GM12878 (cell line): ENCODE results near the gene ZBTB7B. TPM values are rescaled to one million over a fixed set of nuclear protein-coding genes. Genes with fewer than 3 reads are reported as not detected.

Experiments
- ATAC-seq: fragments of 200-7000 bp; cut with Tn5 transposase; 3 replicates; pipeline ENCODE4 v1.9.1; 2020; ENCODE audit warnings: mild to moderate bottlenecking, moderate library complexity
- BruUV-seq: library from RNA; stranded (reverse); fragments of 400-500 nt; replicated peaks from 2 replicates; lab custom pipeline; 2021; lab: Mats Ljungman, UMichigan
- CTCF ChIA-PET: fragments of 300-600 bp; sonication (Branson Sonifier 250); formaldehyde crosslinking; extraction: SDS; loops from one replicate; lab custom pipeline; 2021; ENCODE audit warnings: inconsistent platforms; lab: Yijun Ruan, JAX
- POLR2A ChIA-PET: fragments of 350-600 bp; formaldehyde crosslinking; extraction: SDS; loops from one replicate; lab custom pipeline; 2021; ENCODE audit warnings: inconsistent platforms; lab: Charles Lee
- RAD21 ChIA-PET: fragments of 300-600 bp; sonication (Branson Sonifier 250); formaldehyde crosslinking; loops from one replicate; lab custom pipeline; 2023; ENCODE audit warnings: antibody characterized with exemption; ENCODE audit not compliant: unreplicated experiment; lab: Charles Lee
- SMC1A ChIA-PET: fragments of 300-600 bp; sonication (Branson Sonifier 250); formaldehyde crosslinking; loops from one replicate; lab custom pipeline; 2023; ENCODE audit not compliant: unreplicated experiment, uncharacterized antibody; lab: Charles Lee
- DNase-seq: peaks from one replicate; pipeline ENCODE4 v3.0.0-alpha.2; 2011; ENCODE audit warnings: low read depth, low spot score
- FAIRE-seq: peaks from 3 replicates; lab custom pipeline; 2011; peaks lifted over from hg19 to GRCh38; lab: Jason Lieb, UNC
- H2AFZ ChIP-seq: 2 replicates; pipeline ENCODE4 v1.6.0; 2011; ENCODE audit warnings: low read depth, low read length, control low read depth; ENCODE audit not compliant: control insufficient read depth
- H3K27ac ChIP-seq: 2 replicates; pipeline ENCODE4 v1.5.1; 2011; ENCODE audit warnings: control low read depth; ENCODE audit not compliant: control insufficient read depth, insufficient read depth
- H3K27me3 ChIP-seq, 2 experiments: replicated peaks in 1 of 2; 2 replicates each; pipeline versions ENCODE4 v1.6.0 to v1.6.1; 2011; ENCODE audit warnings: low read length in 1 of 2; ENCODE audit not compliant: control insufficient read depth in 2 of 2, insufficient read depth in 2 of 2
- H3K36me3 ChIP-seq, 2 experiments: 2 replicates each; pipeline ENCODE4 v1.5.1; 2011; ENCODE audit warnings: low read length in 1 of 2; ENCODE audit not compliant: control insufficient read depth in 2 of 2, insufficient read depth in 2 of 2
- H3K4me1 ChIP-seq: 2 replicates; pipeline ENCODE4 v1.6.1; 2011; ENCODE audit warnings: mild to moderate bottlenecking, low read length, moderate library complexity, mixed read lengths; ENCODE audit not compliant: control insufficient read depth, insufficient read depth
- H3K4me2 ChIP-seq: 2 replicates; pipeline ENCODE4 v1.6.0; 2011; ENCODE audit warnings: control low read depth; ENCODE audit not compliant: control insufficient read depth, insufficient read depth
- H3K4me3 ChIP-seq: fragments of 200-600 bp; sonication (generic); 2 replicates; pipeline ENCODE4 v1.5.1; 2016
- H3K79me2 ChIP-seq: 2 replicates; pipeline ENCODE4 v1.6.0; 2011; ENCODE audit warnings: low read length; ENCODE audit not compliant: control insufficient read depth, insufficient read depth
- H3K9ac ChIP-seq: 2 replicates; pipeline ENCODE4 v1.8.0; 2011; ENCODE audit warnings: low read length, control low read depth, mixed read lengths; ENCODE audit not compliant: control insufficient read depth, insufficient read depth
- H3K9me3 ChIP-seq: replicated peaks from 3 replicates; pipeline ENCODE4 v1.5.1; 2011; ENCODE audit warnings: mild to moderate bottlenecking, low read length; ENCODE audit not compliant: control insufficient read depth, insufficient read depth
- H4K20me1 ChIP-seq: 2 replicates; pipeline ENCODE4 v1.6.0; 2011; ENCODE audit not compliant: control insufficient read depth, insufficient read depth
- BACH1 ChIP-seq: fragments of 450-650 bp; IDR thresholded peaks from 2 replicates; pipeline ENCODE4 v1.6.1; 2017; ENCODE audit warnings: mild to moderate bottlenecking, borderline replicate concordance
- BCL11A ChIP-seq: IDR thresholded peaks from 2 replicates; pipeline ENCODE4 v1.6.1; 2011; ENCODE audit warnings: low read depth, low read length
- BCLAF1 ChIP-seq: fragments of 450-650 bp; IDR thresholded peaks from 2 replicates; pipeline ENCODE4 v1.6.1; 2017; ENCODE audit warnings: antibody characterized with exemption, mild to moderate bottlenecking, moderate library complexity
- CBFB ChIP-seq: IDR thresholded peaks from 2 replicates; pipeline ENCODE4 v1.6.1; 2016; ENCODE audit warnings: antibody characterized with exemption, low read depth
- E2F4 ChIP-seq: IDR thresholded peaks from 2 replicates; pipeline ENCODE4 v1.6.1; 2012; ENCODE audit warnings: low read depth, low read length, improper control_type of control experiment
- EGR1 ChIP-seq, 2 experiments: IDR thresholded peaks; 1 replicate in 1 of 2; 2 replicates in 1 of 2; pipeline ENCODE4 v1.6.1; 2011 to 2012; ENCODE audit warnings: low read depth in 2 of 2, low read length in 2 of 2, borderline replicate concordance in 1 of 2, mild to moderate bottlenecking in 1 of 2, moderate library complexity in 1 of 2
- ETV6 ChIP-seq, 2 experiments: fragments of 450-650 bp in 1 of 2; IDR thresholded peaks in 1 of 2; conservative IDR thresholded peaks in 1 of 2; 2 replicates each; pipeline ENCODE4 v1.6.1; 2014; ENCODE audit warnings: antibody characterized with exemption in 1 of 2, borderline replicate concordance in 1 of 2, low read depth in 1 of 2, mild to moderate bottlenecking in 1 of 2, moderate library complexity in 1 of 2
- EZH2 ChIP-seq: IDR thresholded peaks from 2 replicates; pipeline ENCODE4 v1.6.1; 2012; ENCODE audit warnings: low read depth, mild to moderate bottlenecking, control low read depth, inconsistent platforms, low read length, borderline replicate concordance; ENCODE audit not compliant: control insufficient read depth
- IKZF1 ChIP-seq: fragments of 450-650 bp; conservative IDR thresholded peaks from 2 replicates; pipeline ENCODE4 v1.6.1; 2017; ENCODE audit warnings: antibody characterized with exemption, mild to moderate bottlenecking
- RAD51 ChIP-seq: fragments of 450-650 bp; IDR thresholded peaks from 2 replicates; pipeline ENCODE4 v1.6.1; 2016; ENCODE audit warnings: moderate library complexity, mild to moderate bottlenecking, inconsistent platforms
- RBBP5 ChIP-seq: fragments of 200-600 bp; sonication (generic); conservative IDR thresholded peaks from 2 replicates; pipeline ENCODE4 v1.6.1; 2016
- RCOR1 ChIP-seq: conservative IDR thresholded peaks from 2 replicates; pipeline ENCODE4 v1.6.1; 2012; ENCODE audit warnings: low read depth, low read length, improper control_type of control experiment
- RFX5 ChIP-seq: IDR thresholded peaks from 2 replicates; pipeline ENCODE4 v1.6.1; 2011; ENCODE audit warnings: low read depth, low read length, improper control_type of control experiment
- SMAD1 ChIP-seq: fragments of 450-650 bp; IDR thresholded peaks from 2 replicates; pipeline ENCODE4 v1.6.1; 2018; ENCODE audit warnings: mild to moderate bottlenecking, low read depth; ENCODE audit not compliant: partially characterized antibody
- TBL1XR1 ChIP-seq: IDR thresholded peaks from 2 replicates; pipeline ENCODE4 v1.6.1; 2012; ENCODE audit warnings: low read depth, low read length, improper control_type of control experiment
- ZNF687 ChIP-seq: fragments of 450-650 bp; IDR thresholded peaks from 2 replicates; pipeline ENCODE4 v1.6.1; 2017; ENCODE audit warnings: mild to moderate bottlenecking, moderate library complexity
- ZZZ3 ChIP-seq: IDR thresholded peaks from 2 replicates; pipeline ENCODE4 v1.6.1; 2011; ENCODE audit warnings: low read depth; ENCODE audit not compliant: control insufficient read depth, insufficient read length
- WGBS: methylation state at CpG from one replicate; pipeline ENCODE4 v1.1.6; 2016; ENCODE audit warnings: low lambda C conversion rate; ENCODE audit not compliant: insufficient replicate concordance, insufficient coverage; ENCODE audit errors: missing lambda C conversion rate; 5-methylcytosine and 5-hydroxymethylcytosine counted together
- in situ Hi-C: fragments of 300-500 bp; cut with MboI; formaldehyde crosslinking; loops from 9 replicates; pipeline ENCODE4 v1.14.3; 2018; ENCODE audit warnings: mixed read lengths
- intact Hi-C: fragments of 100-400 bp; cut with micrococcal nuclease; formaldehyde crosslinking; loops from one replicate; pipeline ENCODE4 v1.14.2; 2022; ENCODE audit not compliant: unreplicated experiment
- polyA plus RNA-seq, 11 experiments: library from polyadenylated mRNA; depleted of rRNA in 4 of 11; unstranded in 6 of 11; stranded (reverse) in 5 of 11; fragments of >200 nt; fragmentation: Nextera tagmentation in 4 of 11; fragmentation: Illumina TruSeq in 1 of 11; extraction: Ambion mirVana in 4 of 11; extraction: Trizol in 1 of 11; gene quantifications; 1 replicate in 1 of 11; 2 replicates in 10 of 11; pipeline versions ENCODE4 v1.2.1 to v1.2.3, GENCODE V29; 2011 to 2016; ENCODE audit warnings: inconsistent platforms in 2 of 11, missing spikeins in 2 of 11, low read depth in 1 of 11
- total RNA-seq, 4 experiments: library from RNA; depleted of rRNA in 3 of 4; stranded (reverse); fragments of >200 nt in 3 of 4; fragmentation: Illumina TruSeq in 1 of 4; extraction: Trizol in 1 of 4; gene quantifications; 2 replicates each; pipeline versions ENCODE4 v1.2.1 to v1.2.3, GENCODE V29; 2013 to 2021

The ZBTB7B gene
- total and polyA plus RNA-seq, 10 of the 15 experiments (the other 5 are each of a cell fraction or from before 2014, with no cell fraction given): 0.11 to 44.9 (median 11.3) TPM

- no TSS peak for BruUV-seq
- Histone ChIP-seq H2AFZ (no peak overlapping the region), H3K9ac (no peak overlapping the region; the same call in 1 of the 2 replicates), H3K4me2 (peak overlapping the region; percentile 69), H3K79me2 (peaks cover 38% of the 10 kb centered on the region), H3K9me3 (no peaks in the 10 kb centered on the region), H3K36me3 (peaks cover 0 to 9% of the 10 kb centered on the region in 2 experiments; a peak in 3 of 4 replicates), H3K4me3 (no peak overlapping the region), H3K27ac (no peak overlapping the region; the same call in 1 of the 2 replicates), H3K27me3 (no peaks in the 10 kb centered on the region), H4K20me1 (0 out of 2 replicates have a peak, but pooled peaks cover 3% of the 10 kb centered on the region), H3K4me1 (peaks cover 54% of the 10 kb centered on the region)
- ATAC-seq (no peak), DNase-seq (no peak), FAIRE-seq (no peak)
- ChIA-PET POLR2A (no interaction called here), CTCF (interaction anchor here (2.1 kb wide), 1 partner anchor 10 kb away, joined by 9 read pairs; no protein-coding TSS in a partner anchor), RAD21 (no interaction called here), SMC1A (no interaction called here)
- intact Hi-C loops: no loop called here
- in situ Hi-C loops: no loop called here
- TF ChIP-seq BCLAF1: no peak
- TF ChIP-seq RAD51: no peak
- TF ChIP-seq ZNF687: no peak
- TF ChIP-seq SMAD1: no peak
- TF ChIP-seq CBFB: no peak
- no peak for TF ChIP-seq EZH2
- TF ChIP-seq RCOR1: no peak
- no peak for TF ChIP-seq TBL1XR1
- no peak for TF ChIP-seq E2F4
- no peak for TF ChIP-seq BCL11A
- TF ChIP-seq BACH1: no peak
- no peak for TF ChIP-seq EGR1 (IDR thresholded peaks at IDR 0.05; ENCODE audit: borderline replicate concordance in 1 of 2, low read depth in 2 of 2, low read length in 2 of 2)
- TF ChIP-seq RFX5: no peak
- no peak for TF ChIP-seq ZZZ3
- no peak for TF ChIP-seq ETV6 (conservative IDR thresholded peaks at IDR 0.05 in 1 of 2, IDR thresholded peaks at IDR 0.05 in 1 of 2; ENCODE audit: borderline replicate concordance in 1 of 2, low read depth in 1 of 2)
- no peak for TF ChIP-seq IKZF1
- TF ChIP-seq RBBP5: no peak
- WGBS: 97% methylated on average over 5 of the region's 5 CpGs
Measured at GRCh38 chr1:155009742-155010141, 7.1 kb downstream of the ZBTB7B start.
